Tongue (tissue), 2 donors: Measurements from ENCODE around the gene PARD3B. TPM values are rescaled to one million over a fixed set of nuclear protein-coding genes. Genes with fewer than 3 reads are reported as not detected.

Experiments used
- DNase-seq: peaks from one replicate; pipeline ENCODE4 v3.0.0-alpha.2; 2015
- total RNA-seq: library from RNA; depleted of rRNA; stranded (reverse); fragments of >200 nt; gene quantifications from one replicate; pipeline ENCODE4 v1.2.3, GENCODE V29; 2014

The PARD3B gene
- total RNA-seq, 1 donor from 2014 or later = 21.5 TPM

- DNase-seq = no peak
Observed at GRCh38 chr2:205409411-205409810, 864.1 kb downstream of the PARD3B start.

- peak; percentile 55 for DNase-seq
Observed at GRCh38 chr2:205411558-205411957, 866.3 kb downstream of the PARD3B start.

GRCh38 chr2:205424326-205424725 is 879.1 kb downstream of the PARD3B start:
- no peak for DNase-seq

- DNase-seq = no peak
Observed at GRCh38 chr2:205425102-205425501, 879.8 kb downstream of the PARD3B start.

- DNase-seq = no peak
Observed at GRCh38 chr2:205427112-205427511, 881.8 kb downstream of the PARD3B start.

GRCh38 chr2:205428811-205429210 is 883.5 kb downstream of the PARD3B start:
- no peak for DNase-seq

GRCh38 chr2:205435970-205436369 is 890.7 kb downstream of the PARD3B start:
- no peak for DNase-seq

- DNase-seq = no peak
Observed at GRCh38 chr2:205438241-205438640, 893.0 kb downstream of the PARD3B start.

- no peak for DNase-seq
Observed at GRCh38 chr2:205439621-205440020, 894.3 kb downstream of the PARD3B start.

GRCh38 chr2:205441524-205441923 is 896.2 kb downstream of the PARD3B start:
- no peak for DNase-seq

- DNase-seq = no peak
Observed at GRCh38 chr2:205448189-205448588, 902.9 kb downstream of the PARD3B start.

- no peak for DNase-seq
Observed at GRCh38 chr2:205451901-205452512, 906.7 kb downstream of the PARD3B start.

- DNase-seq = no peak
Observed at GRCh38 chr2:205453202-205453601, 907.9 kb downstream of the PARD3B start.

- DNase-seq = no peak
Observed at GRCh38 chr2:205456682-205457081, 911.4 kb downstream of the PARD3B start.

GRCh38 chr2:205460217-205460616 is 914.9 kb downstream of the PARD3B start:
- no peak for DNase-seq

GRCh38 chr2:205461169-205461568 is 915.9 kb downstream of the PARD3B start:
- no peak for DNase-seq

- DNase-seq = peak; percentile 28
Observed at GRCh38 chr2:205461678-205462665, 916.7 kb downstream of the PARD3B start.

- DNase-seq = no peak
Observed at GRCh38 chr2:205462681-205463345, 917.5 kb downstream of the PARD3B start.

GRCh38 chr2:205463466-205464025 is 918.3 kb downstream of the PARD3B start:
- DNase-seq = peak; percentile 35

- no peak for DNase-seq
Observed at GRCh38 chr2:205464681-205465080, 919.4 kb downstream of the PARD3B start.

- DNase-seq = no peak
Observed at GRCh38 chr2:205465791-205466190, 920.5 kb downstream of the PARD3B start.

- DNase-seq = no peak
Observed at GRCh38 chr2:205471776-205472175, 926.5 kb downstream of the PARD3B start.

GRCh38 chr2:205473791-205474190 is 928.5 kb downstream of the PARD3B start:
- no peak for DNase-seq
